UCSD-AML1 (cell line): ENCODE measurements around the gene SLAMF9.

Experiments used
- DNase-seq: peaks from one replicate; lab custom pipeline; 2025; ENCODE audit not compliant: unreplicated experiment; lab: John Stamatoyannopoulos, UW

The SLAMF9 gene

DNA sequence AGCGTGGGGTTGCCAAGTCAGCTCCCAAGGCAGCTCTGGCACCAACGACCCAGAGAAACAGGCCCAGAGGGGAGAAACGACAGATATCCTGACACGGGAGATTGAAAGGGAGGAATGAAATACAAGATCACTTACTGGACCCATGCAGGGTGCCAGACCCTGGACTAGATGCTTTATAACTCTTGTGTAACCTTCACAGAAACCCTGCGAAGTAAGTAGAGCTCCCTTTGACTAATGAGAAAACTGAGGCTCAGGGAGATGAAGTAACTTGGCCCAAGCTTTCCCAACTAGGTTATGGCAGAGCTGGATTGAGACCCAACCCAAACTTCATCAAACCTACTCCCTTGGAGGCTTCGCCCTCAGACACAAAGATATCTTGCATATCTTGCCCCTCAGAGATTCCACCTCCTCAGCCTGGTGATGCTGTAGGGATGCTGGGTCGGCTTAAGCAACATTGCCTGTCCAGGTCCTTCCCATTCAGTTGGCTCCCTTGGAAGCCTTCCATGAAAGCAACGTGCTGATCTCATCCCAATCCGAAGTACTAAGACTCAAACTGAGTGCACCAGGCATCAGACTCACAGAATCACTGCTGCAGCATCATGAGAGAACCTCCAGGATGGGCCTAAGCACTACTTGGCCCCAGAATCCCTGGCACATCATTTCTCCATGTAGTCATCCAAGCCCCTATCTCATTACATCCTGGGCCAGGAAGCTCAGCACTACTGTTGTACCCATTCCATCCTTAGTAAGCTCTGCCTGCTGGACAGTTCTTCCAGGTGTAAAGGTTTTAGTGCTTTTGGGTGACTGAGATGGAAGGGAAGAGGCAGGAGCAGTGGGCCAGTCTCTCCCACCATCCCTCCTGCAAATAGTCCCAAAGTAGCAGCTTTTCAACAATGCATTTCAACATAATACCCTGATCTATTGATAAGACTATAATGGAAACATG is 7.5 kb downstream of the SLAMF9 start:
- DNase-seq: no peak

DNA sequence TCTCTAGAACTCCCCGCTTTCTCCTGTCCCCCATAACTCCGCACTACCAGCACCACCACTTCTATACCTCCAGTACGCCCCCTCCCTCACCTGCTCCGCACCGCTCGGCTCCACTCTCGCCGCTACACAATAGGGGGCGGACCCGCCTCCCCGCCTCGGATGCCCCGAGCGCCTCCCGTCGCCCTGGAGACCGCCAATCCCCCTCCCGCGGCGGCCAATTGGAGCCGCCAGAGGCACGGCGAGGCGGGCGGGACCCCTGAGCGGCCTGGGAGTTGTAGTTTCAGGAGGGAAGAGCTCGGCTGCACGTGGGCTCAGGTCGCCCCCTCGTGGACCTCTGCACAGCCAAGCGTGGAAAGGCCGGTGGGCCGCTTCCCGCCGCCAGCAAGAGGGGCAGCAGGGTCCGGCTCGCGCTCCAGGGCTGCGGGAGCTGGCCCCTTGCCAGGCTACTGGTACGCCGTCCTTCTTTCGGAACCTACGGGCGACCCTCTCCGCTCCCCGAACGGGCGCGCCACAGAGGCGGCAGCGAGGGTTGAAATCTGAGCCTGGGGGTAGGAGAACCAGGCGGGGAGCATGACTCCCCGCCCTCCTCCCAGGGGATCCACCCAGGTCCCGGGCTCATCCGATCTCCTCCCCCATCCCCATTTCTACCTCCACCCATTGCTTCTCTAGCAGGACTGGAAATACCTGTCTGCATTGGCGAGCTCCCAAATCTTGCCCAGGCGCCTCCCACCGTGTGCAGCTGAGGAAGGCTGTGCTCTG is 8.4 kb downstream of the SLAMF9 start, which contains the start of gene IGSF9:
Gene IGSF9 (minus strand): TSS at position 131 of the 759 bp plus-strand sequence. CDS start 2,159 bp downstream, outside the sequence.
- DNase-seq: peak; percentile 33

DNA sequence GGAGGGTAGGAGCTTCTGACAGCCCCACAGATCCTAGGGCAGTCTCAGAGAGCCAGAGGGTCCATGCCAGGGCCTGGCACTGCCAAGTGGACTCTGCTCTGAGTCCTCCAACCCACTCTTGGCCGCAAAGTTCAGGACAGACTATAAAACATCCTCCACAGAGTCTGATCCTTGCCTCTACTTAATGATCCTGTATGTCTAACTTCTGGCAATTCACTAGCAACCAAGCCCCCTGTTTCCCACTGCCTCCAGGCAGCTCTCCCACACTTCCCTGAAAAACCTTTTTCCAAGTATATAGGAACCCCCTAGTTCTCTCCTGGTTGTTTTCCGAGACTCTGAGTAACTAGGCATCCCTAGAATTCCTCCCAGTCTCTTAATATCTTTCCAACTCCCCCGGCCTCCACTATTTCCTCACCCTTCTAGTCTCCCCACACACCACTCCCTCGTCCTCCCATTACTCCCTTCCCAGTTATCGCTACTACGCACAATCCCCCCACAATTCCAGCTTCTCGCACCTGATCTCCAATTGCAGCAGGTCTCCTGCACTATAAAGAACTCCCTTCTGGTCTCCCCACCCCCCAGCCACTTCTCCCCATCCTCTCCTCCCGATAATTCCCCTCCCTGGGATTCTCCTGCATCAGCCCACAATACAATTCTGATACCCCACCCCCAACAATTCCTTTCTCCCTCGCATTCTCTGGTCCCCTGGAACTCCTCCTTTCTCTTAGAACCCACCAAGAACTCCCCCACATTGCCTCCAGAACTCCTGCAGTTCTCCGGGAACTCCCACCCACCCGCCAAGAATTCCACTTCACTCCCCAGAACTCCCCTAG is 9.2 kb downstream of the SLAMF9 start:
- DNase-seq: no peak

DNA sequence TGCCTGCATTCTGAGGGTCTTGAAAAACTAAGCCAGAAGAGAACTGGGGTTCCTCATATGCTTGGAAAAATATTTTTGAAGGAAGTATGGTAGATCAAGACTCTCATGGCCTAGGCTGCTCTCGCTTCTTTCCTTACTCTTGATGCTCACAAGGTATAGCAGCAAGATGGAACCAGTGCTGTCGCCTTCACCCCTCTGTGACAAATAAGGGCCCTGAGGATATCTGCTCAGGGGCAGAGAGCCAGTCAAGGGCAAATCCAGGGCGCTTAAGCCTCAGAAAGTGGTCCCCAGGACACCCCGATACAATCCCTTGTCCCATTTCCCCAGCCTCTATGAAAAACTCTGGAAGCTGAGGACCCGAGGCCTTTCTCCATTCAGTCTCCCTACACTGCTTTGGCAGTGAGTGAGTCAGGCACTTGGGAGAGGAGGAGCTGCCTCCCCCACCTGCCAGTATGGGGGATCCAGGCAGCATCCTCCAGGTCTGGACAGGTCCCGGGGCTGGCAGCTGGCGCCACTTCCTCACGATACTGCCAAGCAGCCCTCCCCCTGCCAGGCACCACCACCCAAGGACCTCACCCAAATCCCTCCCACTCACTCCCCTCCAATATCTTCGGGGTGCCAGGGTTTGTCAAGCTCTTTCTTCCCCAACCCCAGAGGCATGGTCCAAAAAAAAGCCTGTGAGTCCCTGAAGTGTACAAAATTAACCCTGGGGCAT is 10.0 kb downstream of the SLAMF9 start:
- no peak for DNase-seq

DNA sequence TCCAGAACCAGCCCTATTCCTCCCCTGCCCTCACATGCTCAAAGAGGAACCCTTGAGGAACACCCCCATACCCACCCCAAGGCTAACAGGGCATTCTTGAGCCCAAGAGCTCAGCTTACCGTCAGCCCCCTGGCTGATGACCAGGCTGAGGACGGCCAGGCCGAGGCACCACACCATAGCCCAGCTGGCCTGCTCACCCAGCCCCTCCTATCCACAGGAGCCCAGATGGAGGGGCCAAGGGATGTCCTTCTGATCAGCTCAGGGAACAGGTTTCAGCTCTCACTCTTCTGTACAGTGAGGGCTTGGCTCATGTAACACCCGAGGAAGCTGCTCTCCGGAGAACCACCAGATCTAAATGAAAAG is 10.8 kb downstream of the SLAMF9 start:
- DNase-seq: no peak

DNA sequence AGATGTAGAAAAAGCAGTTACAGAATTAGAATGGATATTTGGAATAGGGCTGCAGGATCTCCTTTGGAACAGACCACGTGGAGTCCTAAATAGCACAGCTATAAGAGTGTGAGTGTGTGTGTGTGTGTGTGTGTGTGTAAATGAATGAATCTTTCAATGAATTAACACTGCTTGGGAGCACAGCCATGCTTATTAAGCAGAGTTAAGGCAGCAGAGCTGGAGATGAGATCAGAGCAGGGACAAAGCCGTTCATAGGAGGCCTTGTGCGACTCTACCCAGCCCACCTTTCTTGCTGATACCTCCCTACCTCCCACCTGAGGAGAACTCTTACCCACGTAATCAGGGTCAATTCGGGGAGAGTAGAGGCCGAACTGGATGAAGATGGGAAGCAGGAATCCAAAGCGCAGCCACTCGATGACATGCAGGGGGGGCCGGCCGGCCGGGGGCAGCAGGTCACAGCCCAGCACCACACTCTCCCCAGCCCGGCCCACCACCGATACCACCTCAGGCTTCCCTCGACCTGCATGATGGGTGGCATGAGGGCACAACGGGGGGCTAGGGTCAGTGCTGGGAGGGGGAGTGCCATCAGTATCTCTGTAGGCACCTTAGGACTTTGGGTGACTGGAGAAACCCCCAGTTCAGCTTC is 11.3 kb downstream of the SLAMF9 start:
- no peak for DNase-seq

DNA sequence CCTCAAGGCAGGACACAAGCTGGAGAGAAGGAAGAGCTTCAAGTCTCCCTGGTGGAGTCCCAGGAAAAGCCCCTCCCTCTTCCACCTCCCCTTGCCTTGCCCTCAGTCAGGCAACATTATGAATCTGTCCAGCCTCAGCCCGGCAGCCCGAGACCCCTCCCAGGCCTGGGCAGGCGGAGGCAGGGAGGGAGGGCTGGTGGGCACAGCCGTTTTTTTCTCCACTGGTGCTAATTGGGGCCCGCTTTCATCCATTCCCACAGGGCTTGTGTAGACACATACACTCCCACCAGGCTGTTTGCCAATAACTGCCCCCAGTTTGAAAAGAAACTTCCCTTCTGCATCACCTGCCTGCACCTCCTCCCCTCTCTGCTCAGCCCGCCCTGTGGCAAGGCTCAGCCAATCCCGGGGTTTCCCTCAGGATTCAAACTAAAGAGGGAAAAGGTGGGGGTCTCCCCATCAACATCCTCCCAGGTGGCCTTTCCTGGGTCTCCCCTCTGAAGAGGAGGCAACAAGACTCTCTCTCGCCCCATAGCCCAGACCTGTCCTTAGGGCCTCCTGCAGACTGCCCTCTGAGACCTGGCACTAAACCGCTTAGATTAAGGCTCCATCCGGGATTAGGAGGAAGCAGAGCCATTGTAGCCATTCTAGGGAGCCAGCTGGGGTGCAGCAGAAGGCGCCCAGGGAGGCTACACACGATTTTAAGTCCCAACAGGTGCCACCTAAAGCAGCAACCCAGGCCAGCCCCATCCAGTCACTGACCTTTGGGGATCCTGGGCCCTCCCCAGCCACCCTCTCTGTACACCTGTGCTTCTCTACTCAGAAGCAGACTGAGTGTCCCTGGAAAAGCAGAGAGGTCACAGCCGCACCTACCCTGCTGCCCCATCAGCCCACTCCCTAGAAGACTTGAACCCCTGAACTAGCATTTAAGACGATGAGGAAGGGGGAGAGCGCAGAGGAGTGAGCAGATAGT is 12.2 kb downstream of the SLAMF9 start:
- DNase-seq: no peak

DNA sequence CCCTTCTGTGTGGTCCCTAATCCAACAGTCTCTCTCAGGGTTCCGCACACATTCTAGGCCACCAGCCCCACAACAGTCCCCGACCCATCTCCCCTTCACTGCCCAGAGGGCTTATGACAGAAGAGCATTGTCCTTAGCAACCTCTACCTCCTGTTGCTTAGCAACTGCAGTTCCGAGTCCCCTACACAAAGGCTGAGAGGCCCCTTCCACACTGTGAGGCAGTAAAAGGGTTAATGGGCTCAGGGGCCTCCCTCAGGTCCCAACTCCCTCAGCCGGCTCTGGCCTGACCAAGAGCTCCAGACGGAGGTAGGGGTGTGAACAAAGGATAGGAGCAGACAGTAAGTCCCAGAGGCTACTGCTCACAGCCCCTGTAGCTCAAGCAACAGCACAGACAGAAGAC is 12.9 kb downstream of the SLAMF9 start:
- DNase-seq: no peak

DNA sequence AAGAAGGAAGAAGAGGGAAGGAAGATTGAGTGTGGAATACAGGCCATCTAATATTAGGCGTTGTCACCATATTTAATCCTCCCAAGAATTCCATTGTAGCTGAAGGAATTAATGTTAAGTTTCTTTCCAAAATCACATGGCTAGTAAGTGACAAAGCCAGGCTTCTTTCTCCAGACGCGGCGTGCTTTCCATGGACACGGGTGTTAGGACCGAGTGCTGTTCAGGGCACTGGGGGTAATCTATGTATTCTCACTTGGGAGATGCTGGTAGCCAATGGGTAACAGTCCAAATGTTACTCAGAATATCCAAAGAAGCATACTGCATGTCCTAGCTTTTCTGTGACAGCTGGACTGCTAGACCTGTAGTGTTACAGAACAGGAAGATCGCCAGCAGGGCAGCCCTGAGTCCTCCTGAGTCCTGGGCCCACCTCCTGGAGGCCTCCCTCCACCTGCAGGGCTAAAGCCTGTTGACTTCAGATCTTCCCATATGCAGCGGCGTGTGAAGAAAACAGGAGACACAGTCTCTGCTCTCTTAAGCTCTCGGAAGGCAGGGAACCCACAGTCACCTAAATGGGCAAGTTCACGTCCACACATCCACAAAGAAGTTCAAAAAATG is 13.9 kb downstream of the SLAMF9 start:
- DNase-seq: no peak

DNA sequence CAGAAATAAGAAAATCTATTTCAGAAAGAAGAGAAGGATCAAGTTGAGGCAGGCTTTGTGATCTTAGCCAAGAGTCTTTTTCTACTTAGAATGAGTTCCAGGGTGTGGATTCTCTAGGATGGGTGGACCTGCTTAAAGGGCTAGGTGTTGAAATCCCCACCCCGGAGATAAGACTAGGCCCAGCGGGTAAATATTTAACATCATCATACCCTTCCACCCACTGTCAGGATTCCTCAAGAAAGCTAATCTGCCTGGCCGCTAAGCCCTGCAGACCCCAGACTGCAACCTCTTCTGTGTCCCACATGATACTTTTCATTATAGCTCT is 14.4 kb downstream of the SLAMF9 start:
- no peak for DNase-seq

DNA sequence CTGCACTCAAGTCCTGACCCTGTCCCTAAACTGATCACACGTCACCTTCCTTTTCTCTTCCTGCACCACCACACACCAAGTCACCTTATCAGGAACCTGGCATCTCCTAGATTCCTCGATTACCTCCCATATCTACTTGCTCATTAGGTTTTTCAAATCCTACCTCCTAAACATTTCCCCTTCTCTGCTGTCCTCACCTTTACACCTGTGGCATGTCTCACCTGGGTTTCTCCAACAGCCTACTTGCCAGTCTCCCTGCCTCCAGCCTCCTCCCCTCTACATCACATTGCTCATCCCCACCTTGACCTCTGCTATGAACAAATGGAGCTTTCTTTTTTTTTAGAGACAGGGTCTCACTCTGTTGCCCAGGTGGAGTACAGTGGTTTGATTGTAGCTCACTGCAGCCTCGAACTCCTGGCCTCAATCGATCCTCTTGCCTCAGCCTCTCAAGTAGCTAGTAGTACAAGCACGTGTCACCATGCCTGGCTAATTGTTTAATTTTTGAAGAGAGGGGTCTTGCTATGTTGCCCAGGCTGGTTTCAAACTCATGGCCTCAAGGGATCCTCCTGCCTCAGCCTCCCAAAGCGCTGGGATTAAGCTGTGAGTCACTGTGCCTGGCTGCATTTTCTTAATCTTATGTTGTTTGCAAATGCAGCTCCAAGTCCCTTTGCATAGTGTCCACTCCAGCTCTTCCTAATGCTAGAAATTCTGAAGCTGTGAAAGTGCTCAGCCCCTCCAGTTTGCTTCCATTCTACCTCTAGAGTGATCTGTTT is 14.9 kb downstream of the SLAMF9 start:
- DNase-seq: no peak

DNA sequence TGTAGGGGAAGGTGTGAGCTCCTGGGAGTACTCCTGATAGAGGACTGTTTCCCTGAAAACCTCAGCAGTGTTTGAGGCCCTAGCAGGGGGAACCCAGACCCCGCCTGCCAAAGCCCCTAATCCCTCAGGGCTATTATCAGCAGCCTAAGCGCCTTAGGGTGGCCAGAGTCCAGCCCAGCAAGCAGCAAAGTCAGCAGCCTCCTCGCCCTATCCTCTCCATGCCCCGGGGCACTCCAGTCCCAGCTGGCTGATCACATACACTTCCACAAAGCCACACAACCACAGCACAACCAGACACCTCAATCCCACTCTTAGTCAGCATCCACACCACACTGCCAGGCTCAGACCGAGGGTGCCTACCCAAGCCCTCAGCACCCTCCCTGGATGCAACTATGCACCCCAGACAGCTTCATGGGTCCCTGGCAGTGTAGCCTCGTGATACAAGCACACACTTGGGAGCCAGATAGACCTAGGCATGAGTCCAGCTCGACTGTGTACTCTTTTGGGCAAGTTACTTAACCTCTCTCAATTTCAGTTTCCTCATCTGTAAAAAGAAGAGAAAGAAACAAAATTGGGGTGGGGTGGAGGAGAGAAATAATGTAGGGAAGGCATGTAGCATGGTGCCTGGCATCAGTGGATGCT is 15.7 kb downstream of the SLAMF9 start:
- DNase-seq: no peak

DNA sequence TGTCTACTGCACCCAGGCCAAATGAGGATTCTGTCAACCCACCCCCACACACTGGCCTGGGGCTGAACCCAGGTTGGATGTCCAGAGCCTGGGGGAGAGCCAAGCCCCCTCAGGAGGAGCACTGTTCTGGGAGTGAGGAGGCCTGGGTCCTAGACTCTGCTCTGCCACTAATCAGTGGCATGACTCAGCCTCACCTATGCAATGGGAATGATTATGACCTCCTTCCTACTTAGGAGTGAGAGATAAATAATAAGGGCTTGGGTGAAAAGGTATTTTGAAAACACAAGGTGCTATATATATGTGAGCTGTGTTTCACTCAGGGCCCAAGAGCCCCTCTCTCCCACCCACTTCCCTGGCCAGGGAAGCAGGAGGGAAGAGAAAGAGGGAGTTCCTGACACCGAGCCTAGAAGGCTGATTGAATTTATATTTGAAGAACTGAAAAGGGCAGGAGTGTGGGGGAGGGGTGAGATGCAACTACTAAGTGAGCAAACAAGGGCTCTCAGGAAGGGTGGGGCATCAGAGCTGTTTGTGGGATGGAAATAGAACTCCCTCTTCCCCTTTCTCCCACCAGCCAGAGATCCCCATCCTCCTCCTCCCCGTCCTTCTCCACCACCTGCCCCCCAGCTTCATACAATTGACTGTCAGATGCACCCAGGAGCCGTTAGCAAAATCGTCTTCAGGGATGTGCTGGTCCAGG is 16.8 kb downstream of the SLAMF9 start:
- DNase-seq: no peak

DNA sequence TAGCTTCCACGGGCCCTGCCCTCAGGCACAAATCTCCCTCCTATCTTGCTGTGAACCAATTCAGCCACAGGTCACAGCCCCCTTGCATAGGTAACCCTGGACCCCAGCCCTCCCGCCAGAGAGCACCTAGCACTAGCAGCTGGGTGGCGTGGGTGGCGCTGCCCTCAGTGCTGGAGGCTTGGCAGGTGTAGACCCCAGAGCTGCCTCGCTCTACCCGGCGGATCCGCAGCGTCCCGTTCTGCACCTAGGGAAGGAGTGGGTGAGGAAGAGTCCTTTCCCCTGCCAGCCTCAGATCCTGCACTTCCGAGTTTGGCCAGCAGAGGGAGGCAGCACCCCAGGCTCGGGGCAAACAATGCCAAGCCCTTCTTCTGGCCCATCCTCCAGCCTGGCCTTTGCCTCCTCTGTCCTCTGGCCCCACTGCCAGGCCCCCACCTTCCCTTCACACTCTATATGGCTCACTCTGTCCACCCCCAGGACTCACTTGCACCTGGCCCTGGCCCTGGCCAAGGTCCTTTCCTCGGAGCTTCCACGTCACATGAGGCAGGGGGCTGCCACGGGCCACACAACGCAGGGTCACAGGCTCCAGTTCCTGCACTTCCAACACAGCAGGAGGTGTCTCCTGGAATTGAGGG is 17.6 kb downstream of the SLAMF9 start:
- peak; percentile 74 for DNase-seq

DNA sequence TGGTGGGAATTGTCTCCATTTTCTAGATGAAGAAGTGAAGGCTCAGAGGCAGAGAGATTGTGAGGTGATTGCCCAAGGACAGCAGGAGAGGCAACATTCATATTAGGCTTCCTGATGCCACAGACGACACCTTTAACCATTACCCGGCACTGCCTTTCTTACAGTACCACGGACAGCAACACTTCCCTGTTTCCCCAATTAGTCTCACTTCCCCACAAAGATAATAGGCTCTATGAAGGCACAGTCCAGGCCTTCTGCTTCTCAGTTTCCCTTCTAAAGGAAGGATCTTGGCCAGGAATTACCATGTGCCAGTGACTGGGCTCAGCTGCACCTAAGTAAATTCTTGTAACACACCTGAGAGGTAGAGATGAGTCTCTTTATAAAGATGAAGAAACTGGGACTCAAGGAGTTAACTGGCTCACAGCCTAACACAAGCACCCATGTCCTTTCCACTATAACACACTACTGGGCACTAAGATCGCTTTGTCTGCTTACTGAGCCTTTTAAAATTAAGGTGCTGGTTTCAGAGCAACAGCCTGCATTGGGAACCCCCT is 18.2 kb downstream of the SLAMF9 start:
- DNase-seq: no peak

DNA sequence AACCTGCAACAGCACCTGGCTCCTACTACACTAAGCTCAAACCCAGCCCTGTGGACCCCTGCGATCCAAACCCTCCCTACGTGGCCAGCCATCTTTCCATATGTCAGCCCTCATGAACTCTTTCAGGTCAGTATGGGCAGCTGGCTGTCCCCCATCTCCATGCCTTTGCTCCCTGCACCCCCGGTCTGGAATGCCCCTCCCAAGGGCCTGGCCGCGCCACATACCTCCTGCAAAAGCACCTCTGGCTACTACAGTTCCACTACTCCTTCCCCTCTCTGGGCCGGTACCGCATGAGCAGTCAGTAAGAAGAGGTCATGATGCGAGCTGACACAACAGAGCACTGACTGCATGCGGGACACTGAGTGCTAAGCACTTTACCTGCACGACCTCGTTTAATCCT is 18.7 kb downstream of the SLAMF9 start:
- no peak for DNase-seq
